IPS DF 4.7 (cell line): ENCODE measurements around the gene OR11A1.
"Not testable (repeated sequence)": the region's sequence is repeated elsewhere in the genome, so short reads cannot be mapped to it uniquely, and the experiment has no call there.

ENCODE experiments used
- DNase-seq: peaks from one replicate; pipeline ENCODE4 v3.0.0-alpha.2; 2013; ENCODE audit warnings: low spot score; ENCODE audit errors: extremely low read depth

OR11A1 gene

GRCh38 chr6:29479560-29479959, 22.7 kb upstream of the OR11A1 start:
- DNase-seq, result no peak

- DNase-seq, result no peak
Observed at GRCh38 chr6:29478740-29479139, 21.9 kb upstream of the OR11A1 start.

- no peak for DNase-seq
Observed at GRCh38 chr6:29477923-29478450, 21.1 kb upstream of the OR11A1 start.

GRCh38 chr6:29474996-29475395, 18.1 kb upstream of the OR11A1 start:
- no peak for DNase-seq

GRCh38 chr6:29466241-29466640, 9.4 kb upstream of the OR11A1 start:
- no peak for DNase-seq

- no peak for DNase-seq
Observed at GRCh38 chr6:29465801-29466200, 8.9 kb upstream of the OR11A1 start.

- no peak for DNase-seq
Observed at GRCh38 chr6:29465279-29465678, 8.4 kb upstream of the OR11A1 start.

GRCh38 chr6:29462022-29462421, 5.2 kb upstream of the OR11A1 start:
- no peak for DNase-seq

GRCh38 chr6:29461021-29461814, 4.3 kb upstream of the OR11A1 start:
- no peak for DNase-seq

GRCh38 chr6:29451471-29452193, 5.2 kb downstream of the OR11A1 start:
- DNase-seq, result no peak

- peak; percentile 49 for DNase-seq
Observed at GRCh38 chr6:29447670-29448069, 9.2 kb downstream of the OR11A1 start.

GRCh38 chr6:29444031-29444430, 12.8 kb downstream of the OR11A1 start:
- DNase-seq, result not testable (repeated sequence)

- no peak for DNase-seq
Observed at GRCh38 chr6:29442719-29443118, 14.2 kb downstream of the OR11A1 start.

GRCh38 chr6:29439006-29439405, 17.9 kb downstream of the OR11A1 start, which contains the start of gene OR10C1:
OR10C1 (plus strand) TSS chr6:29439306; CDS start chr6:29440016, 710 bp downstream.
- no peak for DNase-seq

- DNase-seq, result not testable (repeated sequence)
Observed at GRCh38 chr6:29436730-29437129, 20.1 kb downstream of the OR11A1 start.

GRCh38 chr6:29426654-29427053, 30.2 kb downstream of the OR11A1 start:
- no peak for DNase-seq

GRCh38 chr6:29425075-29425474, 31.8 kb downstream of the OR11A1 start:
- no peak for DNase-seq

GRCh38 chr6:29424575-29424974, 32.3 kb downstream of the OR11A1 start:
- DNase-seq, result no peak

- no peak for DNase-seq
Observed at GRCh38 chr6:29424168-29424567, 32.7 kb downstream of the OR11A1 start.

- no peak for DNase-seq
Observed at GRCh38 chr6:29419516-29419915, 37.4 kb downstream of the OR11A1 start.

- no peak for DNase-seq
Observed at GRCh38 chr6:29414588-29414987, 42.3 kb downstream of the OR11A1 start, which contains the start of gene OR12D1. OR12D1 (plus strand) TSS chr6:29414928.

- DNase-seq, result no peak
Observed at GRCh38 chr6:29403801-29404200, 53.1 kb downstream of the OR11A1 start.
